Left renal cortex interstitium (tissue), 4 donors: ENCODE results near the gene P2RY14. TPM values are rescaled to one million over a fixed set of nuclear protein-coding genes. Genes with fewer than 3 reads are reported as not detected.
"Not testable (repeated sequence)": the region's sequence is repeated elsewhere in the genome, so short reads cannot be mapped to it uniquely, and the experiment has no call there.

Experiments
- DNase-seq, 4 donors: peaks; one replicate each; pipeline ENCODE4 v3.0.0-alpha.2; 2013; ENCODE audit warnings: low read depth in 4 of 4, low spot score in 2 of 4, missing footprints in 1 of 4
- polyA plus RNA-seq, 4 donors: library from polyadenylated mRNA; unstranded; fragments of 120-200 nt; gene quantifications; one replicate each; pipeline ENCODE4 v1.2.1, GENCODE V29; 2013; ENCODE audit not compliant: insufficient read length in 4 of 4

The P2RY14 gene
- polyA plus RNA-seq, 4 donors: 0.52 to 0.91 (median 0.69) TPM

- DNase-seq: no peak
Observed at GRCh38 chr3:151265166-151265565, 13.2 kb downstream of the P2RY14 start.

DNA sequence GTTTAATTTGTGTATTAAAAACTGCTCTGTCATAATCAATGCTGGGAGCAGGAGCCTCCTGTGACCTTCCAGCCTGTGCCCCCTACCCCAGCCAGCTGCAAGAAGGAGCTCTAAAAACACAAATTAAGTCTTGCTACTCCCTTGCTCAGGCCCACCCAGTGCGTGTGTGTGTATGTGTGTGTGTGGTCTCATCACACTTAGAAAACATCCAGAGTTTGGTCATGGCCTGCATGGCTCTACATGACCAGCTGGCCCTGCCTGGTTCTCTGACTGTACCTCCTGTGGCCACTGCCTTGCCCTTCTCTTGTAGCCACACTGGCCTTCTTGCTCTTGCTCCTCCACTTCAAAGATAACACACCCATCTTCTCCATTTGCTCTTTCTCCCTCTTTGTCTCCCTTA lies 13.7 kb downstream of the P2RY14 start:
- no peak for DNase-seq

GRCh38 chr3:151262871-151263525 lies 15.3 kb downstream of the P2RY14 start:
- no peak for DNase-seq

DNA sequence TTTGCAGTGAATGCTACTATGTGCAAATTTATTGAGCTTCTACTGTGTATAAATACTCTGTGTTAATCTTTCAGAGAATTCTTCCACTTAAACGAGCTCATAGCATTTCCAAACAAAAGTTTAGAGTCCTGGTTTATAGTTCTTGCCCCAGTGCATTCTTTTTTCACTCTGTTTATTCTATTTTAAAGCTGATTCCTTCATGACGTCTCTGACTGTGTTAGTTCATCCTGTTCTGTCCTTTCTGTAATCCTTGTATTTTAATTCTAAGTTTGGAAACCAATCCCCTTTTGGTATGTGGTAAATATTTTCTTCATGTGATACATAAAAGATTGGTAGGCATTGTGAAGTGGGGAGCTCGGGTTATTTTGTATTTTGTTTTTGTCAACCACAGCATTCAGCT lies 18.7 kb downstream of the P2RY14 start:
- DNase-seq: no peak

- no peak for DNase-seq
Observed at GRCh38 chr3:151256749-151257148, 21.6 kb downstream of the P2RY14 start.

- DNase-seq: no peak
Observed at GRCh38 chr3:151248772-151249337, 29.5 kb downstream of the P2RY14 start.

DNA sequence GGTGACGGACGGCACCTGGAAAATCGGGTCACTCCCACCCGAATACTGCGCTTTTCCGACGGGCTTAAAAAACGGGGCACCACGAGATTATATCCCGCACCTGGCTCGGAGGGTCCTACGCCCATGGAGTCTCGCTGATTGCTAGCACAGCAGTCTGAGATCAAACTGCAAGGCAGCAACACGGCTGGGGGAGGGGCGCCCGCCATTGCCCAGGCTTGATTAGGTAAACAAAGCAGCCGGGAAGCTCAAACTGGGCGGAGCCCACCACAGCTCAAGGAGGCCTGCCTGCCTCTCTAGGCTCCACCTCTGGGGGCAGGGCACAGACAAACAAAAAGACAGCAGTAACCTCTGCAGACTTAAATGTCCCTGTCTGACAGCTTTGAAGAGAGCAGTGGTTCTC lies 36.3 kb downstream of the P2RY14 start:
- DNase-seq: not testable (repeated sequence)

- DNase-seq: no peak
Observed at GRCh38 chr3:151236736-151237135, 41.6 kb downstream of the P2RY14 start.

DNA sequence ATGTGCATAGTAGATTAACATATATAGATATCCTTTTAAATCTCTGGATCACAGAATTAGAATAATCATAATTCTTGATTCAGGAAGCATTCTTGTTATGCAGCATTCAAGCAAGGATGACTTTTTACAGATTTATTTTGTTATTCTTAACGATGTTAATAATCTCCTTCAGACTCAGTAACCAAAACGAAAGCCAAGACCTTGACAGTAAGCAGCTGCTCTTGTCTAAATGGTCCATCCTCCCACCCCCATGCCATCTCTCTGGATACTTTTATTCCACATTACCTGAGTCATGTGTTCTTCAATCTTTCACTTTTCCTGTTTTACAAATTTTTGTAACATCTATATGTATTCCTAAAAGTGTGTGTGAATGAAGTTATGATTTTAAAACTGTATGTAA lies 42.0 kb downstream of the P2RY14 start:
- no peak for DNase-seq

DNA sequence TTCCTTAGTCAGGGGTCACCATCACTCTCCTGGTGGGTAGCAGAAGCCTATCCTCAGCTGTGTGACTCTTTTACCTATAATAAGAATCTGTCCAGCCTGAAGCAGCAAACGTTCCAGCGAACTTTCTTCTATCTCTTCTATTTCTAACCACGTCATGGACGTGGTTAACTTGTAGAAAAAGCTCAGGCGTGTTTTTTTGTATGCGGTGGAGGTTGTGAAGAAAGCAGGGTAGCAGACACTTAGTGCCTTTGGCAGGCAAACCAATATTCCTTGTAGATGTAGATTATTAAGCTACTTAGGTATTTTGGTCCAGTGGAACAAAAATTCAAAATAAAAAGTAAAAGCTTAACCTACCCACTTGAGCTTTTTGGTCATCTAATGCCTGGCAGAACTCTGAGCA lies 43.5 kb downstream of the P2RY14 start:
- no peak for DNase-seq

- no peak for DNase-seq
Observed at GRCh38 chr3:151232991-151233390, 45.4 kb downstream of the P2RY14 start.

- DNase-seq: not testable (repeated sequence)
Observed at GRCh38 chr3:151232403-151232802, 45.9 kb downstream of the P2RY14 start.

DNA sequence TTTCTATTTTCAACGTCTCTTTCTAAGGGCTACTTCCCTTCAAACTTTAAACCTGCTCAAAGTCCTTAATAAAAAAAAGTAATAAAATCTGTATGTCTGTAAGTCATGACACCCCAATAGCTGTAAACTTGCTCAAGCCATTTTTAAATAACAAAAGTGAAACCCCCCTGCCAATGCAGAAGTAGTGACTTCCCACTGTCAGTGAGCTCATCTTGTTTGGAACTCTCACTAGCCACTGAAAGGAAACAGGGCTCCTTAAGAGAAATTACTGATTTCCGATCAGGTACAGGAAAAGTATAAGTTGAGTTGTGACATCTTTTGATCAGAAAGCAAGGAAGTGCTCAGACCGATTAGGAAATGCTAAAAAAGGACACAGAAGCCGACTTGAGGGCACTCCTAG lies 47.7 kb downstream of the P2RY14 start:
- no peak for DNase-seq

GRCh38 chr3:151228666-151229040 lies 49.7 kb downstream of the P2RY14 start:
- no peak for DNase-seq

GRCh38 chr3:151227807-151228665 lies 50.3 kb downstream of the P2RY14 start:
- peak; percentile 50 to 78 (median 60) for DNase-seq

GRCh38 chr3:151227266-151227806 lies 51.0 kb downstream of the P2RY14 start:
- no peak for DNase-seq

DNA sequence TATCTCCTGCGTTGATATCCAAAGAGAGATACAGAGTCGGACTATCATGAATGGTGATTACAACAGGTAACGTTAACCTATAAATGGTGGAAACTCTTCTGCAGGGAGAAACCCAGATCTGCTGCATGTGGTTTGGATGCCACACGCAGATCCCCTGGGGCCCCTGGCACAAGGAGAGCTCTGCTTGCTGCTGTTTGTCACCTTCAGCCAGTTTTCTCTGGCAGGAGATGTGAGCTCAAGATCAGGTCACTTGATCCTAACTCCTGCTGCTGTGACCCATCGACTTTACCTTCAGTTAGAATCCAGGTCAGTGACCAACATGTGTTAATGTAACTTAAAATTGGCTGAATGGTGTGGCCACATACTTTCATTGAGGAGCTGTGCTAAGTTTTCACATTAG lies 51.5 kb downstream of the P2RY14 start:
- DNase-seq: no peak

- no peak for DNase-seq
Observed at GRCh38 chr3:151226088-151226563, 52.2 kb downstream of the P2RY14 start.

GRCh38 chr3:151225040-151225975 lies 53.0 kb downstream of the P2RY14 start:
- DNase-seq: no peak

DNA sequence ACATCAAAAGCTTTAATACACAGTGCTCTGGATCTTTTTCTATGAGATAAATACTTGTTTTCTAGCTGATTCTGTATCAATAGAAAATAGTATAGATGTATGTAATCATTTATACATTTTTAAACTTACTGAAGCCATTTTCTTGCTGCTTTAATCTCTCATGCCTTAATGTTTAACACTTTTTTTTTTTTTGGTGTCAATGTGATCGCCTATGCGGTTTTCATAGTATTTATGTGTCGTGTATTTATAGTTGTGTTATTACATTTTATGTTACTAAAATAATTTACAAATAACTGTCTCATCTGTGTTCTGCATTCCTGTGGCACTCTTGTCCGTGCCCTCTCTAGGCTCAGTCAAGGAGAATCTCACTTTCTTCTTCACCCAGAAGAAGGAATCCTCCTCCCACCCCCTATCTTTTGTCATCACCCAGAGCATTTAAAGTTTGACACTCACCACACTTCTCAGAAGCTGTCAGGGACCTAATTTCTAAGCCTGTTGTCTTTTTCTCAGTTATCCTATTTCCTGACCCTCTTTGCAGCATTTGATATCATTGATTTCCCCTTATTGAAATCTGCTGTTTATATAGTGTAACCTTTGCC lies 54.0 kb downstream of the P2RY14 start:
- no peak for DNase-seq
